Epithelial cell of proximal tubule (primary cell): ENCODE results near the gene MLYCD. TPM values are rescaled to one million over a fixed set of nuclear protein-coding genes. Genes with fewer than 3 reads are reported as not detected.

Experiments used
- DNase-seq: peaks from one replicate; pipeline ENCODE4 v3.0.0-alpha.2; 2011; ENCODE audit warnings: low read depth
- H3K4me3 ChIP-seq: 2 replicates; pipeline ENCODE4 v1.5.1; 2011; ENCODE audit warnings: low read depth, mild to moderate bottlenecking, low read length
- total RNA-seq: library from RNA; depleted of rRNA; stranded (reverse); fragments of >200 nt; gene quantifications from 2 replicates; pipeline ENCODE4 v1.2.3, GENCODE V29; 2015
- TF ChIP-seq, protein P1 (sequence below): conservative IDR thresholded peaks from 2 replicates; pipeline ENCODE4 v1.5.1; 2012; ENCODE audit warnings: low read depth, mild to moderate bottlenecking, low read length

Gene MLYCD
- total RNA-seq, 1 donor from 2014 or later: 2.9 TPM

GRCh38 chr16:83924686-83925085, 25.8 kb downstream of the MLYCD start:
- TF ChIP-seq, protein P1, sequence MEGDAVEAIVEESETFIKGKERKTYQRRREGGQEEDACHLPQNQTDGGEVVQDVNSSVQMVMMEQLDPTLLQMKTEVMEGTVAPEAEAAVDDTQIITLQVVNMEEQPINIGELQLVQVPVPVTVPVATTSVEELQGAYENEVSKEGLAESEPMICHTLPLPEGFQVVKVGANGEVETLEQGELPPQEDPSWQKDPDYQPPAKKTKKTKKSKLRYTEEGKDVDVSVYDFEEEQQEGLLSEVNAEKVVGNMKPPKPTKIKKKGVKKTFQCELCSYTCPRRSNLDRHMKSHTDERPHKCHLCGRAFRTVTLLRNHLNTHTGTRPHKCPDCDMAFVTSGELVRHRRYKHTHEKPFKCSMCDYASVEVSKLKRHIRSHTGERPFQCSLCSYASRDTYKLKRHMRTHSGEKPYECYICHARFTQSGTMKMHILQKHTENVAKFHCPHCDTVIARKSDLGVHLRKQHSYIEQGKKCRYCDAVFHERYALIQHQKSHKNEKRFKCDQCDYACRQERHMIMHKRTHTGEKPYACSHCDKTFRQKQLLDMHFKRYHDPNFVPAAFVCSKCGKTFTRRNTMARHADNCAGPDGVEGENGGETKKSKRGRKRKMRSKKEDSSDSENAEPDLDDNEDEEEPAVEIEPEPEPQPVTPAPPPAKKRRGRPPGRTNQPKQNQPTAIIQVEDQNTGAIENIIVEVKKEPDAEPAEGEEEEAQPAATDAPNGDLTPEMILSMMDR: no peak
- no peak for DNase-seq
- H3K4me3 ChIP-seq: no peak overlapping the region

GRCh38 chr16:83925095-83925905, 26.4 kb downstream of the MLYCD start:
- no peak for DNase-seq
- H3K4me3 ChIP-seq: no peak overlapping the region
- TF ChIP-seq, protein P1: no peak

GRCh38 chr16:83925957-83926725, 27.2 kb downstream of the MLYCD start:
- no peak for DNase-seq
- H3K4me3 ChIP-seq: no peak overlapping the region
- TF ChIP-seq, protein P1: no peak

DNA sequence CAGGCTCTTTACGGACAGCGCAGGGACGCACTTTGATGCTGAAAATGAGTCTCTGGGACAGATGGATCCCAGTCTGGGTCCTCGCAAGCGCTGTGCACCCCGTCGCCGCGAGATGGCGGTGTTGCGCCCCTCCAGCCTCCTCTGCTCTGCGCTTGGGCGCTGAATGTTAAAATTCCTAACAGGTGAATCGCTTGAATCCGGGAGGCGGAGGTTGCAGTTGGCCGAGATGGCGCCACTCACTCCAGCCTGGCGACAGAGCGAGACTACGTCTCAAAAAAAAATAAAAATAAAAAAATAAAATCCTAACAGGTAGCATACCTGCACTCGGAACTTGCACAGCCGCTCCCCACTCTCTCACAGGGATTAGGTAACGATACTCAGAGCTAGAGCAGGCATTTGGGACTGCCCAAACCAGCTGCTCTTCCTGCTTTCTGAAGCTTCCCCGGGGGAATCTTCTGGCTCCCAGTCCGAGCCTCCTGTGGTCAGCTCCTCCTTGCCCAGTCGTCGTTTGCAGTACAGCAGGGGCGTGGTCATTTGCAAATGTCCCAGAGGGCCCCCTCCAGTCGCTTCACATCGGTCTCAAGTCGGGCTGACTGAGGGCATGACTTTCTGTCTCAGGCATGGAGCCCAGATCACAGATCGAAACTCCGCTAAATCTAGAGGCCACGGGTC, 27.9 kb downstream of the MLYCD start:
- peak overlapping the region; percentile 40 for H3K4me3 ChIP-seq
- TF ChIP-seq, protein P1: peak; percentile 96
- peak; percentile 20 for DNase-seq

GRCh38 chr16:83928341-83929055, 29.6 kb downstream of the MLYCD start:
- peak; percentile 37 for DNase-seq
- H3K4me3 ChIP-seq: no peak overlapping the region
- TF ChIP-seq, protein P1: no peak

- H3K4me3 ChIP-seq: no peak overlapping the region
- TF ChIP-seq, protein P1: no peak
- no peak for DNase-seq
Measured at GRCh38 chr16:83929811-83930555, 31.1 kb downstream of the MLYCD start.
